Body of pancreas (tissue), 4 donors: Measurements from ENCODE around the gene SSC5D.

ENCODE experiments used
- CTCF ChIP-seq, 7 experiments: fragments of 450-650 bp in 4 of 7; fragments of 200-600 bp in 3 of 7; sonication (generic) in 3 of 7; IDR thresholded peaks; one replicate each; pipeline ENCODE4 v1.5.1; 2016 to 2019; ENCODE audit warnings: antibody characterized with exemption in 7 of 7
- POLR2A ChIP-seq, 3 donors: fragments of 450-650 bp; IDR thresholded peaks; one replicate each; pipeline ENCODE4 v1.6.1; 2016; ENCODE audit warnings: antibody characterized with exemption in 3 of 3, mild to moderate bottlenecking in 2 of 3

GRCh38 chr19:55504252-55504603 lies 16.0 kb downstream of the SSC5D start:
- TF ChIP-seq CTCF (IDR thresholded peaks at IDR 0.05) (no peak), POLR2A (IDR thresholded peaks at IDR 0.05) (no peak)
